ENCODE data around the gene FRMPD1.

The FRMPD1 gene

DNA sequence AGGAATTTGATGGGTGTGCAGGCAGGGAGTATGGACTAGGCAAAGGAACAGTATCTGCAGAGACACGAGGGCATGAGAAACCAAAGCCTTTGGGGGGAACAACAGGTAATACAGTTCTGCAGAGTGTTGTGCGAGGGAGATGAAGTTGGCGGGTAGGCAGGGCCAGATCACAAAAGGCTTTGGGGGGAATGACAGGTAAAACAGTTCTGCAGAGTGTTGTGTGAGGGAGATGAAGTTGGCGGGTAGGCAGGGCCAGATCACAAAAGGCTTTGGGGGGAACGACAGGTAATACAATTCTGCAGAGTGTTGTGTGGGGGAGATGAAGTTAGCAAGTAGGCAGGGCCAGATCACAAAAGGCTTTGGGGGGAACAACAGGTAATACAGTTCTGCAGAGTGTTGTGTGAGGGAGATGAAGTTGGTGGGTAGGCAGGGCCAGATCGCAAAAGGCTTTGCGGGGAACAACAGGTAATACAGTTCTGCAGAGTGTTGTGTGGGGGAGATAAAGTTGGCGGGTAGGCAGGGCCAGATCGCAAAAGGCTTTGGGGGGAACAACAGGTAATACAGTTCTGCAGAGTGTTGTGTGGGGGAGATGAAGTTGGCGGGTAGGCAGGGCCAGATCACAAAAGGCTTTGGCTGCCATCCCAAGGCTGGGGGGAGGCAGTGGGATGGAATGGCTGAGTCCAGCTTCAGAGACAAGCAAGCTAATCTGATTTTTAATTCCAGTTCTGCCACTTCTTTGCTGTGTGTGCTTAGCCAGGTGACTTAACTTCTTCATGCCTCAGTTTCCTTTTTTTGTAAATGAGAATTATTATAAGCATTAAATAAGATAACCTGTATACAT is 33.0 kb downstream of the FRMPD1 start:
- Histone ChIP-seq H3K27me3 (replicated peaks) (peaks cover 28% of the 10 kb centered on the region), H3K36me3 (replicated peaks) (no peaks in the 10 kb centered on the region), H3K4me3 (ENCODE audit: low read depth, low read length) (no peak overlapping the region), H3K27ac (no peak overlapping the region)
- TF ChIP-seq, protein P1, sequence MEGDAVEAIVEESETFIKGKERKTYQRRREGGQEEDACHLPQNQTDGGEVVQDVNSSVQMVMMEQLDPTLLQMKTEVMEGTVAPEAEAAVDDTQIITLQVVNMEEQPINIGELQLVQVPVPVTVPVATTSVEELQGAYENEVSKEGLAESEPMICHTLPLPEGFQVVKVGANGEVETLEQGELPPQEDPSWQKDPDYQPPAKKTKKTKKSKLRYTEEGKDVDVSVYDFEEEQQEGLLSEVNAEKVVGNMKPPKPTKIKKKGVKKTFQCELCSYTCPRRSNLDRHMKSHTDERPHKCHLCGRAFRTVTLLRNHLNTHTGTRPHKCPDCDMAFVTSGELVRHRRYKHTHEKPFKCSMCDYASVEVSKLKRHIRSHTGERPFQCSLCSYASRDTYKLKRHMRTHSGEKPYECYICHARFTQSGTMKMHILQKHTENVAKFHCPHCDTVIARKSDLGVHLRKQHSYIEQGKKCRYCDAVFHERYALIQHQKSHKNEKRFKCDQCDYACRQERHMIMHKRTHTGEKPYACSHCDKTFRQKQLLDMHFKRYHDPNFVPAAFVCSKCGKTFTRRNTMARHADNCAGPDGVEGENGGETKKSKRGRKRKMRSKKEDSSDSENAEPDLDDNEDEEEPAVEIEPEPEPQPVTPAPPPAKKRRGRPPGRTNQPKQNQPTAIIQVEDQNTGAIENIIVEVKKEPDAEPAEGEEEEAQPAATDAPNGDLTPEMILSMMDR (IDR thresholded peaks at IDR 0.05; ENCODE audit: low read depth, low read length, missing control alignments): no peak
- no peak for DNase-seq
- in situ Hi-C loops (cut with HindIII; ENCODE audit: low pct_ligation_motif_present, low sequenced_read_pairs): no loop called here

DNA sequence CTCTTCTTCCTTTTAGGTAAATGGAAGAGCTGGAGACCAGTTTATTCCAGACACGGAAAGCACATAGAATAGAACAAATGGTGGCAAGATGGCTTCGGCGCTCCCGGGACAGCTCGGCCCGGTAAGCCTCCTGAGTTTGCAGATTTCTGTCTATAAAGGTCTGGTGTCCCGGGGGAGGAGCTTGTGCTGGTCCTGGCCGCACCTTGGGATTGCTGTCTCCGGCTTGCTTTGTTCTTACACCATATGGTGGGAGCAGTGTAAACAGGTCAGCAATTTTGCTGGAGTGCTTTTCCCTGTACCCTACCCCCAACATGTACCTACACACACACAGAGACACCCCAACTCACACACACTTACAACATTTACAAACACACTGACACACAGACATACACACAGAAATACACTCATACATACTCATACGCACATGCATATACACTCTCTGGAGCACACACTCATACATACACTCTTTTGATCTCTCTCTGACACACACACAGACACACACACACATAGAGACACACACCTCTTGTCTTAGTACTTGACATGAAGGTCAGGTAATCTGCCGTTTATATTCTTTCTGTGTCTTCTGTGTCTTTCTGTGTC is 42.0 kb downstream of the FRMPD1 start:
- in situ Hi-C loops (cut with HindIII; ENCODE audit: low pct_ligation_motif_present, low sequenced_read_pairs): no loop called here
- H3K27me3 ChIP-seq (replicated peaks): peaks cover 26% of the 10 kb centered on the region
- DNase-seq: no peak
- TF ChIP-seq, protein P1 (IDR thresholded peaks at IDR 0.05; ENCODE audit: low read depth, low read length, missing control alignments): no peak
- H3K27ac ChIP-seq: no peak overlapping the region
- H3K36me3 ChIP-seq (replicated peaks): no peaks in the 10 kb centered on the region
- H3K4me3 ChIP-seq (ENCODE audit: low read depth, low read length): no peak overlapping the region

DNA sequence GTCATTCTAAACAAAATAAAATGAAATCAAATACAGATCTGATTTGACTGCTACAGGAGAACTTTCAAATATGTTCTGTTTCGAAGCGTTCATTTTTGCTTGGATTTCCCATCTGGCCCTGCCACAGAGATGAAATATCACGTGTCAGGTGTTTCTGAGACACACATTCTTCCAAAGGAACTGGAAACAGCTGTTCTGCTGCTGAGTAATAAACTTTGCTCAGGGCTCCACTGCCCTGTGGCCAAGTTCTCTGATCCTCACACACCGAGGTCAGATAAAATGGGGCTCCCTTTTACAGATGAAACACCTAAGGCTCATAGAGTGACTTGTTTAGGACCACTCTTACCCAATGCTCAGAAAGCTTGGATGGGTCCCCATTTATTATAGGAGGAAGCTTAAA is 42.5 kb downstream of the FRMPD1 start:
- Histone ChIP-seq H3K27me3 (replicated peaks) (peaks cover 26% of the 10 kb centered on the region), H3K27ac (no peak overlapping the region), H3K36me3 (replicated peaks) (no peaks in the 10 kb centered on the region), H3K4me3 (ENCODE audit: low read depth, low read length) (no peak overlapping the region)
- in situ Hi-C loops (cut with HindIII; ENCODE audit: low pct_ligation_motif_present, low sequenced_read_pairs): no loop called here
- no peak for DNase-seq
- TF ChIP-seq, protein P1 (IDR thresholded peaks at IDR 0.05; ENCODE audit: low read depth, low read length, missing control alignments): no peak

DNA sequence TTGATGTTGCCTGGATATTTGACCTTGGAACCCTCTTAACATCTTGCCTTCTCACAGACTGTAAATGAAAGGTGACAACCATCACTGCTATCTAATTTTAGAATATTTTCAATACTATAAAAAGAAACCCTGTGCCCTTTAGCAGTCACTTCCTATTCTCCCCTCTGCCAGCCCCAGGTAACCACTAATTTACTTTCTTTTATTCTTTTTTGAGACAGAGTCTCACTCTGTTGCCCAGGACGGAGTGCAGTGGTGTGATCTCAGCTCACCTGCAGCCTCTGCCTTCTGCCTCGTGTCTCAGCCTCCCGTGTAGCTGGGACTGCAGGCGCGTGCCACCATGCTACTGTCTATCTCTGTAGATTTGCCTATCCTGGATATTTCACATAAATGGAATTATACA is 43.6 kb downstream of the FRMPD1 start:
- TF ChIP-seq, protein P1 (IDR thresholded peaks at IDR 0.05; ENCODE audit: low read depth, low read length, missing control alignments): no peak
- DNase-seq: no peak
- Histone ChIP-seq H3K36me3 (replicated peaks) (no peaks in the 10 kb centered on the region), H3K27me3 (replicated peaks) (peaks cover 25% of the 10 kb centered on the region), H3K4me3 (ENCODE audit: low read depth, low read length) (no peak overlapping the region), H3K27ac (no peak overlapping the region)
- in situ Hi-C loops (cut with HindIII; ENCODE audit: low pct_ligation_motif_present, low sequenced_read_pairs): no loop called here

DNA sequence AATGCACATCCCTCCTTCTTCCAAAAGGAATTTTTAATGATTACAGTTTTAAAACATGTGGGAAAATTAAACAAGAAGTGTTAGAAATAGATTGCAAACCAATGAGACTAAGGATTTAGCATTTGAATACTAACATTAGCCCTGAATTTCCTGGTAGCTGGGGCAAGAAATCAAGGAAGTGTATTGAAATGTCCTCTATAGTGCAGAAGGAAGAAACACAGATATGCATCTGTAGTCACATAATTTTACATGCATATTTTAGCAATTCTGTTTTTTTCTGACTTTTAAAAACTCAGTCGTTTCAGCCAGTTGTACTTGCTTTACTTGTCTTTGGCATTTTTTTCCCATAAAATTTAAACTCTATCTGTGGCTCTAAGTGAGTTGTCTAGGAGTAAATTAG is 45.8 kb downstream of the FRMPD1 start:
- Histone ChIP-seq H3K36me3 (replicated peaks) (no peaks in the 10 kb centered on the region), H3K27me3 (replicated peaks) (peaks cover 16% of the 10 kb centered on the region), H3K27ac (no peak overlapping the region), H3K4me3 (ENCODE audit: low read depth, low read length) (no peak overlapping the region)
- TF ChIP-seq, protein P1 (IDR thresholded peaks at IDR 0.05; ENCODE audit: low read depth, low read length, missing control alignments): no peak
- in situ Hi-C loops (cut with HindIII; ENCODE audit: low pct_ligation_motif_present, low sequenced_read_pairs): no loop called here
- no peak for DNase-seq
